Measurements from ENCODE around the gene KIAA1217. TPM values are rescaled to one million over a fixed set of nuclear protein-coding genes. Genes with fewer than 3 reads are reported as not detected.

KIAA1217 gene
- total RNA-seq, 1 experiment from 2014 or later = 7.8 TPM

GRCh38 chr10:24515481-24515880, 306.5 kb downstream of the KIAA1217 start:
- Histone ChIP-seq H4K20me1 (ENCODE audit: insufficient read depth) (no peaks in the 10 kb centered on the region), H3K4me3 (replicated peaks in 1 of 2; ENCODE audit: low read depth in 1 of 2, low read length in 2 of 2) (no peak overlapping the region), H3K4me1 (ENCODE audit: control insufficient read depth in 1 of 2, insufficient read depth in 2 of 2, low read length in 2 of 2) (peaks cover 0 to 3% of the 10 kb centered on the region in 2 experiments; a peak in 1 of 4 replicates), H3K27me3 (ENCODE audit: insufficient read depth, low read length) (no peaks in the 10 kb centered on the region), H3K4me2 (ENCODE audit: low read length) (no peak overlapping the region), H3K79me2 (ENCODE audit: insufficient read depth, low read length) (no peaks in the 10 kb centered on the region), H2AFZ (ENCODE audit: low read depth, low read length, poor library complexity, severe bottlenecking) (no peak overlapping the region), H3K36me3 (ENCODE audit: control insufficient read depth in 1 of 2, insufficient read depth in 2 of 2, low read length in 2 of 2) (no peaks in the 10 kb centered on the region), H3K9me3 (ENCODE audit: control insufficient read depth in 1 of 2, insufficient read depth in 1 of 2, low read depth in 1 of 2, low read length in 2 of 2) (no peaks in the 10 kb centered on the region), H3K9me2 (ENCODE audit: insufficient read depth) (no peaks in the 10 kb centered on the region), H3K9ac (ENCODE audit: low read length) (no peak overlapping the region), H3K27ac (ENCODE audit: low read depth, low read length) (no peak overlapping the region)
- POLR2A ChIA-PET = no interaction called here
- CTCF ChIA-PET = no interaction called here
- DNase-seq (ENCODE audit: low read depth, low spot score) (no peak), ATAC-seq (no peak)
- intact Hi-C loops (cut with micrococcal nuclease) = loop anchor here (5.0 to 10.0 kb wide), 4 partner anchors 811 to 1358 kb away; no protein-coding TSS in a partner anchor
- RAD21 ChIA-PET (ENCODE audit: low non-redundant PET in 1 of 2, low total read pairs in 2 of 2, uncharacterized antibody in 2 of 2, unreplicated experiment in 2 of 2) = no interaction called here
- TF ChIP-seq RAD21 (IDR thresholded peaks at IDR 0.05; ENCODE audit: low read depth) (no peak), TCF7L2 (IDR thresholded peaks at IDR 0.05; ENCODE audit: borderline replicate concordance, extremely low read depth, insufficient read depth, insufficient read length) (no peak), EZH2phosphoT487 (IDR thresholded peaks at IDR 0.05; ENCODE audit: borderline replicate concordance) (no peak), ZNF274 (IDR thresholded peaks at IDR 0.05; ENCODE audit: low read depth, low read length) (no peak), ATF3 (IDR thresholded peaks at IDR 0.05) (no peak), EZH2 (IDR thresholded peaks at IDR 0.05) (no peak), CTCF (IDR thresholded peaks at IDR 0.05 in 2 of 3, conservative IDR thresholded peaks at IDR 0.05 in 1 of 3; ENCODE audit: borderline replicate concordance in 1 of 3, insufficient read depth in 1 of 3, low read depth in 2 of 3, low read length in 2 of 3) (no peak), MAX (IDR thresholded peaks at IDR 0.05) (no peak), POLR2A (IDR thresholded peaks at IDR 0.05; ENCODE audit: borderline replicate concordance, extremely low read depth, insufficient read depth, insufficient read length) (no peak), EGR1 (IDR thresholded peaks at IDR 0.05; ENCODE audit: low read depth) (no peak), SIN3A (IDR thresholded peaks at IDR 0.05; ENCODE audit: low read depth) (no peak)
- no TSS peak for BruUV-seq (replicated peaks)
